ENCODE measurements around the gene LGI4. TPM values are rescaled to one million over a fixed set of nuclear protein-coding genes. Genes with fewer than 3 reads are reported as not detected.

Gene LGI4
- total and polyA plus RNA-seq, 2 experiments from 2014 or later, result 3.4 to 4.3 TPM

Small RNAs within 50 kb of the gene (small RNA-seq; reads per million reads assigned to genes)
- gene AC020907.2 (ENCODE audit: low replicate concordance), result not detected

Other genes with a start within 250 kb of the LGI4 start
- 4.0 and 18.7 TPM in 2 replicates for gene ZNF30, start 208.2 kb downstream of the LGI4 start, total RNA-seq (2014; rRNA removed; shearing (Covaris generic))
- 3.3 and 4.1 TPM in 2 replicates for gene ZNF30, start 208.2 kb downstream of the LGI4 start, polyA plus RNA-seq (2016; fragmentation: Nextera tagmentation; extraction: Ambion mirVana)
- 8.8 and 12.8 TPM in 2 replicates for gene ZNF792, start 170.8 kb downstream of the LGI4 start, total RNA-seq (2014; rRNA removed; shearing (Covaris generic))
- gene ZNF792, start 170.8 kb downstream of the LGI4 start, polyA plus RNA-seq (2016; fragmentation: Nextera tagmentation; extraction: Ambion mirVana), result 1.3 and 1.6 TPM in 2 replicates
- gene GRAMD1A, start 134.7 kb downstream of the LGI4 start, total RNA-seq (2014; rRNA removed; shearing (Covaris generic)), result 141 and 174 TPM in 2 replicates
- gene GRAMD1A, start 134.7 kb downstream of the LGI4 start, polyA plus RNA-seq (2016; fragmentation: Nextera tagmentation; extraction: Ambion mirVana), result 122 and 125 TPM in 2 replicates
- 3.4 and 4.8 TPM in 2 replicates for gene SCN1B, start 104.6 kb downstream of the LGI4 start, total RNA-seq (2014; rRNA removed; shearing (Covaris generic))
- gene SCN1B, start 104.6 kb downstream of the LGI4 start, polyA plus RNA-seq (2016; fragmentation: Nextera tagmentation; extraction: Ambion mirVana), result 1.7 and 1.8 TPM in 2 replicates
- 16.2 and 17.4 TPM in 2 replicates for gene HPN, start 93.3 kb downstream of the LGI4 start, total RNA-seq (2014; rRNA removed; shearing (Covaris generic))
- gene HPN, start 93.3 kb downstream of the LGI4 start, polyA plus RNA-seq (2016; fragmentation: Nextera tagmentation; extraction: Ambion mirVana), result 14.0 and 14.6 TPM in 2 replicates
- not detected in 2 replicates for gene FXYD3, start 19.2 kb downstream of the LGI4 start, total RNA-seq (2014; rRNA removed; shearing (Covaris generic))
- 0.81 and 0.89 TPM in 2 replicates for gene FXYD3, start 19.2 kb downstream of the LGI4 start, polyA plus RNA-seq (2016; fragmentation: Nextera tagmentation; extraction: Ambion mirVana)
- 1.5 and 1.7 TPM in 2 replicates for gene FXYD1, start 3.8 kb upstream of the LGI4 start, total RNA-seq (2014; rRNA removed; shearing (Covaris generic))
- 26.8 and 31.3 TPM in 2 replicates for gene FXYD1, start 3.8 kb upstream of the LGI4 start, polyA plus RNA-seq (2016; fragmentation: Nextera tagmentation; extraction: Ambion mirVana)
- gene FXYD7, start 8.2 kb upstream of the LGI4 start, total RNA-seq (2014; rRNA removed; shearing (Covaris generic)), result 9.6 and 15.9 TPM in 2 replicates
- 43.7 and 44.0 TPM in 2 replicates for gene FXYD7, start 8.2 kb upstream of the LGI4 start, polyA plus RNA-seq (2016; fragmentation: Nextera tagmentation; extraction: Ambion mirVana)
- 97.7 and 98.9 TPM in 2 replicates for gene FXYD5, start 19.7 kb upstream of the LGI4 start, total RNA-seq (2014; rRNA removed; shearing (Covaris generic))
- 222 and 233 TPM in 2 replicates for gene FXYD5, start 19.7 kb upstream of the LGI4 start, polyA plus RNA-seq (2016; fragmentation: Nextera tagmentation; extraction: Ambion mirVana)
- not detected in 2 replicates for gene FAM187B, start 93.7 kb upstream of the LGI4 start, total RNA-seq (2014; rRNA removed; shearing (Covaris generic))
- 0.23 and 0.31 TPM in 2 replicates for gene FAM187B, start 93.7 kb upstream of the LGI4 start, polyA plus RNA-seq (2016; fragmentation: Nextera tagmentation; extraction: Ambion mirVana)
- gene LSR, start 113.9 kb upstream of the LGI4 start, total RNA-seq (2014; rRNA removed; shearing (Covaris generic)), result 195 and 212 TPM in 2 replicates
- 116 and 125 TPM in 2 replicates for gene LSR, start 113.9 kb upstream of the LGI4 start, polyA plus RNA-seq (2016; fragmentation: Nextera tagmentation; extraction: Ambion mirVana)
- 60.5 and 63.8 TPM in 2 replicates for gene USF2, start 133.9 kb upstream of the LGI4 start, total RNA-seq (2014; rRNA removed; shearing (Covaris generic))
- 28.9 and 36.4 TPM in 2 replicates for gene USF2, start 133.9 kb upstream of the LGI4 start, polyA plus RNA-seq (2016; fragmentation: Nextera tagmentation; extraction: Ambion mirVana)
- gene HAMP, start 147.5 kb upstream of the LGI4 start, total RNA-seq (2014; rRNA removed; shearing (Covaris generic)), result not detected in 2 replicates
- 0.65 TPM in 1 of 2 replicates, not detected in the other for gene HAMP, start 147.5 kb upstream of the LGI4 start, polyA plus RNA-seq (2016; fragmentation: Nextera tagmentation; extraction: Ambion mirVana)
- gene MAG, start 157.1 kb upstream of the LGI4 start, total RNA-seq (2014; rRNA removed; shearing (Covaris generic)), result 1.3 and 1.8 TPM in 2 replicates
- gene MAG, start 157.1 kb upstream of the LGI4 start, polyA plus RNA-seq (2016; fragmentation: Nextera tagmentation; extraction: Ambion mirVana), result 0.61 and 0.85 TPM in 2 replicates
- 0.10 and 0.12 TPM in 2 replicates for gene CD22, start 194.1 kb upstream of the LGI4 start, total RNA-seq (2014; rRNA removed; shearing (Covaris generic))
- gene CD22, start 194.1 kb upstream of the LGI4 start, polyA plus RNA-seq (2016; fragmentation: Nextera tagmentation; extraction: Ambion mirVana), result 0.32 and 0.66 TPM in 2 replicates
- gene FFAR1, start 212.8 kb upstream of the LGI4 start, total RNA-seq (2014; rRNA removed; shearing (Covaris generic)), result not detected in 2 replicates
- gene FFAR1, start 212.8 kb upstream of the LGI4 start, polyA plus RNA-seq (2016; fragmentation: Nextera tagmentation; extraction: Ambion mirVana), result not detected in 2 replicates
- 0.35 TPM in 1 of 2 replicates, not detected in the other for gene FFAR3, start 223.4 kb upstream of the LGI4 start, total RNA-seq (2014; rRNA removed; shearing (Covaris generic))
- gene FFAR3, start 223.4 kb upstream of the LGI4 start, polyA plus RNA-seq (2016; fragmentation: Nextera tagmentation; extraction: Ambion mirVana), result not detected in 2 replicates
- gene GPR42, start 236.0 kb upstream of the LGI4 start, total RNA-seq (2014; rRNA removed; shearing (Covaris generic)), result not detected in 2 replicates
- gene GPR42, start 236.0 kb upstream of the LGI4 start, polyA plus RNA-seq (2016; fragmentation: Nextera tagmentation; extraction: Ambion mirVana), result not detected in 2 replicates

Data from GM23338 (cell line).